Endothelial cell of umbilical vein (primary cell): Measurements from ENCODE around the gene SYNDIG1. TPM values are rescaled to one million over a fixed set of nuclear protein-coding genes. Genes with fewer than 3 reads are reported as not detected.

ENCODE experiments used
- BruUV-seq: library from RNA; stranded (reverse); fragments of 400-500 nt; replicated peaks from 2 replicates; lab custom pipeline; 2021; lab: Mats Ljungman, UMichigan
- CTCF ChIA-PET: fragments of 300-600, 350-600 bp; sonication (Branson Sonifier 250); formaldehyde crosslinking; loops from one replicate; lab custom pipeline; 2021; ENCODE audit warnings: antibody characterized with exemption, inconsistent platforms; lab: Charles Lee
- POLR2A ChIA-PET: fragments of 300-600, 350-600 bp; sonication (Branson Sonifier 250); formaldehyde crosslinking; loops from one replicate; lab custom pipeline; 2021; ENCODE audit warnings: antibody characterized with exemption, inconsistent platforms; lab: Charles Lee
- DNase-seq: peaks from one replicate; pipeline ENCODE4 v3.0.0-alpha.2; 2011; ENCODE audit warnings: low read depth, low spot score
- FAIRE-seq: peaks from 2 replicates; lab custom pipeline; 2011; peaks lifted over from hg19 to GRCh38; lab: Jason Lieb, UNC
- H2AFZ ChIP-seq: 2 replicates; pipeline ENCODE4 v1.6.0; 2012; ENCODE audit warnings: low read depth, low read length, control low read depth, inconsistent platforms
- H3K27ac ChIP-seq: 2 replicates; pipeline ENCODE4 v1.5.1; 2011; ENCODE audit warnings: low read depth, mild to moderate bottlenecking, control low read depth, low read length, moderate library complexity; ENCODE audit not compliant: insufficient read depth
- H3K27me3 ChIP-seq, 2 experiments: 2 replicates each; pipeline versions ENCODE4 v1.6.0 to v1.6.1; 2011; ENCODE audit warnings: low read length in 2 of 2, mixed read lengths in 1 of 2; ENCODE audit not compliant: control insufficient read depth in 2 of 2, insufficient read depth in 2 of 2
- H3K36me3 ChIP-seq, 2 experiments: 2 replicates in 1 of 2; 3 replicates in 1 of 2; pipeline ENCODE4 v1.5.1; 2011; ENCODE audit warnings: low read length in 2 of 2, mild to moderate bottlenecking in 1 of 2, moderate library complexity in 1 of 2; ENCODE audit not compliant: control insufficient read depth in 2 of 2, insufficient read depth in 2 of 2; ENCODE audit errors: extremely low read depth in 1 of 2
- H3K4me1 ChIP-seq: 3 replicates; pipeline ENCODE4 v1.5.1; 2011; ENCODE audit warnings: mild to moderate bottlenecking, low read length; ENCODE audit not compliant: control insufficient read depth, insufficient read depth; ENCODE audit errors: extremely low read depth
- H3K4me2 ChIP-seq: 2 replicates; pipeline ENCODE4 v1.6.1; 2011; ENCODE audit warnings: low read length, control low read depth, mixed read lengths; ENCODE audit not compliant: insufficient read depth
- H3K4me3 ChIP-seq, 3 experiments: fragments of 200-600 bp in 1 of 3; sonication (generic), shearing (Covaris generic) in 1 of 3; replicated peaks in 1 of 3; 2 replicates each; pipeline ENCODE4 v1.5.1; 2011 to 2016; ENCODE audit warnings: control low read depth in 3 of 3, low read length in 3 of 3, mild to moderate bottlenecking in 2 of 3, inconsistent platforms in 1 of 3, low read depth in 1 of 3, moderate library complexity in 1 of 3; ENCODE audit not compliant: insufficient read depth in 1 of 3
- H3K79me2 ChIP-seq: 2 replicates; pipeline ENCODE4 v1.6.0; 2012; ENCODE audit warnings: low read length, inconsistent platforms; ENCODE audit not compliant: control insufficient read depth, insufficient read depth
- H3K9ac ChIP-seq: replicated peaks from 2 replicates; pipeline ENCODE3; 2011; ENCODE audit warnings: low read length, control low read depth; ENCODE audit not compliant: insufficient read depth; ENCODE audit errors: extremely low read depth
- H3K9me1 ChIP-seq: replicated peaks from 3 replicates; pipeline ENCODE4 v1.6.0; 2011; ENCODE audit warnings: mild to moderate bottlenecking, low read length; ENCODE audit not compliant: control insufficient read depth, insufficient read depth; ENCODE audit errors: extremely low read depth
- H3K9me3 ChIP-seq: replicated peaks from 2 replicates; pipeline ENCODE4 v1.5.1; 2012; ENCODE audit warnings: low read length, inconsistent platforms; ENCODE audit not compliant: control insufficient read depth, insufficient read depth
- H4K20me1 ChIP-seq: replicated peaks from 2 replicates; pipeline ENCODE3; 2011; ENCODE audit warnings: mild to moderate bottlenecking, low read length; ENCODE audit not compliant: control insufficient read depth, insufficient read depth; ENCODE audit errors: extremely low read depth
- EZH2 ChIP-seq: IDR thresholded peaks from 2 replicates; pipeline ENCODE4 v1.6.1; 2012; ENCODE audit warnings: borderline replicate concordance, low read depth, mild to moderate bottlenecking, moderate library complexity, low read length, inconsistent platforms; ENCODE audit not compliant: severe bottlenecking
- FOS ChIP-seq: IDR thresholded peaks from 2 replicates; pipeline ENCODE4 v1.6.1; 2011; ENCODE audit warnings: mild to moderate bottlenecking, low read length, moderate library complexity, borderline replicate concordance; ENCODE audit not compliant: insufficient read depth
- GATA2 ChIP-seq: IDR thresholded peaks from 2 replicates; pipeline ENCODE4 v1.7.0; 2011; ENCODE audit warnings: low read depth, mild to moderate bottlenecking, moderate library complexity, mixed read lengths, low read length; ENCODE audit not compliant: insufficient read length, insufficient read depth
- JUN ChIP-seq: IDR thresholded peaks from 2 replicates; pipeline ENCODE4 v1.6.1; 2011; ENCODE audit warnings: borderline replicate concordance, low read depth; ENCODE audit not compliant: insufficient read length, insufficient read depth
- MAX ChIP-seq: IDR thresholded peaks from 2 replicates; pipeline ENCODE4 v1.6.1; 2011; ENCODE audit not compliant: insufficient read depth, insufficient read length
- MYC ChIP-seq: IDR thresholded peaks from one replicate; pipeline ENCODE4 v1.6.1; 2011; ENCODE audit warnings: mild to moderate bottlenecking, low read depth, low read length
- POLR2A ChIP-seq: IDR thresholded peaks from 2 replicates; pipeline ENCODE4 v1.6.1; 2012; ENCODE audit warnings: low read depth, mild to moderate bottlenecking, control low read depth, low read length
- POLR2AphosphoS5 ChIP-seq: IDR thresholded peaks from 2 replicates; pipeline ENCODE4 v1.6.1; 2012; ENCODE audit warnings: low read depth, mild to moderate bottlenecking, control low read depth, low read length, moderate library complexity; ENCODE audit not compliant: insufficient read depth
- dilution Hi-C: fragments of 300-500 bp; cut with MboI; formaldehyde crosslinking; loops from one replicate; pipeline ENCODE4 v1.15.0; 2019; ENCODE audit warnings: low sequenced_read_pairs; ENCODE audit not compliant: extremely low pct_ligation_motif_present
- intact Hi-C: fragments of 100-400 bp; cut with micrococcal nuclease; formaldehyde crosslinking; loops from one replicate; pipeline ENCODE4 v1.10.0; 2022
- polyA plus RNA-seq, 4 experiments: library from polyadenylated mRNA; depleted of rRNA in 3 of 4; stranded (reverse) in 3 of 4; unstranded in 1 of 4; fragments of >200 nt; gene quantifications; 2 replicates each; pipeline versions ENCODE4 v1.2.1 to v1.2.3, GENCODE V29; 2011 to 2012; ENCODE audit warnings: missing spikeins in 1 of 4
- total RNA-seq: library from RNA; stranded (reverse); gene quantifications from 2 replicates; pipeline ENCODE4 v1.2.3, GENCODE V29; 2021
- TF ChIP-seq, protein P1 (sequence below), 2 donors: IDR thresholded peaks; 1 replicate in 1 of 2; 2 replicates in 1 of 2; pipeline ENCODE4 v1.5.1; 2011; ENCODE audit warnings: low read length in 2 of 2, mild to moderate bottlenecking in 2 of 2, moderate library complexity in 2 of 2, control low read depth in 1 of 2, inconsistent platforms in 1 of 2, low read depth in 1 of 2; ENCODE audit not compliant: insufficient read depth in 1 of 2; ENCODE audit errors: extremely low read depth in 1 of 2

The SYNDIG1 gene
- total and polyA plus RNA-seq, 2 donors (not counting 3 experiments of a cell fraction or from before 2014, with no cell fraction given) = not detected

- H2AFZ ChIP-seq = no peak overlapping the region
- no peak overlapping the region for H3K27ac ChIP-seq
- no peak for TF ChIP-seq FOS
- TF ChIP-seq MYC = no peak
- TF ChIP-seq POLR2A = no peak
- no peak for TF ChIP-seq GATA2
- TF ChIP-seq, protein P1, sequence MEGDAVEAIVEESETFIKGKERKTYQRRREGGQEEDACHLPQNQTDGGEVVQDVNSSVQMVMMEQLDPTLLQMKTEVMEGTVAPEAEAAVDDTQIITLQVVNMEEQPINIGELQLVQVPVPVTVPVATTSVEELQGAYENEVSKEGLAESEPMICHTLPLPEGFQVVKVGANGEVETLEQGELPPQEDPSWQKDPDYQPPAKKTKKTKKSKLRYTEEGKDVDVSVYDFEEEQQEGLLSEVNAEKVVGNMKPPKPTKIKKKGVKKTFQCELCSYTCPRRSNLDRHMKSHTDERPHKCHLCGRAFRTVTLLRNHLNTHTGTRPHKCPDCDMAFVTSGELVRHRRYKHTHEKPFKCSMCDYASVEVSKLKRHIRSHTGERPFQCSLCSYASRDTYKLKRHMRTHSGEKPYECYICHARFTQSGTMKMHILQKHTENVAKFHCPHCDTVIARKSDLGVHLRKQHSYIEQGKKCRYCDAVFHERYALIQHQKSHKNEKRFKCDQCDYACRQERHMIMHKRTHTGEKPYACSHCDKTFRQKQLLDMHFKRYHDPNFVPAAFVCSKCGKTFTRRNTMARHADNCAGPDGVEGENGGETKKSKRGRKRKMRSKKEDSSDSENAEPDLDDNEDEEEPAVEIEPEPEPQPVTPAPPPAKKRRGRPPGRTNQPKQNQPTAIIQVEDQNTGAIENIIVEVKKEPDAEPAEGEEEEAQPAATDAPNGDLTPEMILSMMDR (IDR thresholded peaks at IDR 0.05; ENCODE audit: extremely low read depth in 1 of 2, insufficient read depth in 1 of 2, low read depth in 1 of 2, low read length in 2 of 2) = no peak
- no peak for TF ChIP-seq EZH2
- TF ChIP-seq POLR2AphosphoS5 = no peak
- no peak for TF ChIP-seq MAX
- TF ChIP-seq JUN = no peak
- no peaks in the 10 kb centered on the region for H3K9me1 ChIP-seq
- no peak for FAIRE-seq
- H3K36me3 ChIP-seq = no peaks in the 10 kb centered on the region
- ChIA-PET POLR2A (no interaction called here), CTCF (no interaction called here)
- dilution Hi-C loops = no loop called here
- no peaks in the 10 kb centered on the region for H3K4me1 ChIP-seq
- H3K9me3 ChIP-seq = peaks cover 10% of the 10 kb centered on the region
- DNase-seq = no peak
- H3K9ac ChIP-seq = no peak overlapping the region
- H3K4me2 ChIP-seq = no peak overlapping the region
- H3K79me2 ChIP-seq = no peaks in the 10 kb centered on the region
- no peak overlapping the region for H3K4me3 ChIP-seq
- no peaks in the 10 kb centered on the region for H3K27me3 ChIP-seq
- no peaks in the 10 kb centered on the region for H4K20me1 ChIP-seq
- intact Hi-C loops = no loop called here
- BruUV-seq = no TSS peak
Measured at GRCh38 chr20:24668791-24669190, 199.4 kb downstream of the SYNDIG1 start.
